Stimulated activated CD4-positive, alpha-beta T cell treated with anti-CD3 and anti-CD28 coated beads, Interleukin-1b, Interleukin-23, amount 100 ng/mL, for 1 hour (primary cell): ENCODE measurements around the gene CAMK2D.

Experiments
- DNase-seq, 2 donors: peaks; one replicate each; pipeline ENCODE4 v3.0.0-alpha.2; 2020; ENCODE audit warnings: low read depth in 2 of 2

The CAMK2D gene

DNA sequence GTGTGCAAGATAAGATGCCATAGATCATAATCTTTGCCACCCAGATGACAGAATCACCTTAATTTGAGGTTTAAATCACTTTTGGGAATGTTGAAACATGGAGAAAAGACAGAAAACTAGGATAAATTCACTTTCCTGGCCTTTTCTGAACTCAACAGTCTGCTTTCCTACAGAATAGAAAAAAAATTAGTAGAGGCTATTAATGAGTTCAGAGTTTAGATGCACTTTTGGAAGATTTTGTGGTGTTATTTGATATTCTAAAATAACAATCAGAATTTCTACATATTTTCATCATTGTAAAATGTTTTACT lies 195.9 kb downstream of the CAMK2D start:
- no peak for DNase-seq

DNA sequence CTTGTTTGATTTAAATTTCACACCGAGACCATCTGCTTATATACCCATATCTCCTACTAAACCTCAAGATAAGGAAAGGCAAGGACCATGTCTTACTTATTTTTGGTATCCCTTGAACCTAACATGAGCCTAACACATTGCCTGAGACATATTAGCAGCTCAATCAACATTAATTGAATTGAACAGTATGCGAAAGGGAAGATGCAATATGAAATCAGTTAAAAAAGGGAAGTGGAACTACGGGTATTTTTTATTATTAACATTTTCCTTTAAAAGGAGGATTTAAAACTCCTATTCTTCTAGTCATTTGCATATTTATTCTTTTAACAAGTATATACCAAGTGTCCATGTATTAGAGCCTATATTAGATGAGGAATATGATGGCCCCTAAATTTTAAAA lies 197.0 kb downstream of the CAMK2D start:
- no peak for DNase-seq

DNA sequence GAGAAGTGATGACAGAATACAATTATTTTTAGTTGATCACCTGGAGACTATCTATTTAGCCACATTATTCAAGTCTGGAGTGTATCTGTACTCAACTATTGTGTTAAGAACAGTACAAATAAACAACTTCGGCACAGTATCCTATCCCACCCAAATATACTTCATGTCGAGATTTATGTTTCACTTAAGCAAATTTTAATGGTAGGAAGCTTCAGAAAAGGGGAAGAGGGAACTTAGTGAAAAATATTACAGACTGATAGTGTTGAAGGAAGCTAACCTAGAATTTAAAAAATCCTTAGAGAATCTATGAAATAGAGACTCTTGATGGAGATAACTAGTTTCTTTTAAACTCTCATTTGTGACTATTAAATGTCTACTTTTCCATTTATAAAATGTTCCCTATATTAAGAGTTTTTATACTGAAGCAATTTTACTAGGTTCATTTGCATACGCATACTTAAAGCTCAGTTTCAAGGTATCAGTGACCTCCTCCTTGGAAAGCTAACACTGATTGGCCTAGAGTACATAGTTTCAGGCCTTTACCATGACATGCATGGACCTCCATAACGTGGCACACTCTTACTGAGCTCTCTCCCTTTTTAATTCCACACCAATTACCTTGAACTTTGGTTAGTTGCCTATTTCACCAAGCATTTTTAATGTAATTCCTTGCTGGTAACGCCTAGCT lies 197.7 kb downstream of the CAMK2D start:
- DNase-seq, result no peak

DNA sequence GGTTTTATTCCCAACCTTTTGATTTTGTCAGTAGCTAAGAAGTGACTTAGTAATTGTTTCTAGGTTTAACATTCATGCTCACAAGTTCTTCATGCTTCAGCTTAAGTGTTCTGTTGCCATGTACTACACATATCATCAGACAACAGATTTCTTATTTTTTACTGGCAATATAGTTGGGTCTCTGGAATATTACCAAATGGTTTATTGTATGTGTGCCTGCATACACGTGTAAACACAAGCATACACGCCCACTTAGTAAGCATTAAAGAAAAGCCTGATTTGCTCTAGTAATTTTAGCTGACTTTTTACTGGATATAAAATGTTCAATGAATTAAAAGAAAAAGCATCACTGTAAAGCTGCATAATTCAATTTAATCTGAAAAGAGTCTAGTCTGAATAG lies 199.8 kb downstream of the CAMK2D start:
- no peak for DNase-seq

DNA sequence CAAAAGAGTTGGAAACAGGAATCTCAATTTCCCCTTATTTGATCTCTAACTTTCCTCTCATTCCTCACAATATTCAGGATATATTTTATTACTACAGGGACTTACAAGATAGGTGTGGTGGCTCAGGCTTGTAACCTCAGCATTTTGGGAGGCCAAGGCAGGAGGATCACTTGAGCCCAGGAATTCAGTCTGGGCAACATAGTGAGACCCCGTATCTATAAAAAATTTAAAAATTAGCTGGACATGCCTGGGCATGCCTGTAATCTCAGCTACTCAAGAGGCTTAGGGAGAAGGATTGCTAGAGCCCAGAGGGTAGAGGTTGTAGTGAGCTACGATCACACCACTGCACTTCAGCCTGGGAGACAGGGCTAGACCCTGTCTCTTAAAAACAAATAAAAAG lies 200.4 kb downstream of the CAMK2D start:
- DNase-seq, result no peak

DNA sequence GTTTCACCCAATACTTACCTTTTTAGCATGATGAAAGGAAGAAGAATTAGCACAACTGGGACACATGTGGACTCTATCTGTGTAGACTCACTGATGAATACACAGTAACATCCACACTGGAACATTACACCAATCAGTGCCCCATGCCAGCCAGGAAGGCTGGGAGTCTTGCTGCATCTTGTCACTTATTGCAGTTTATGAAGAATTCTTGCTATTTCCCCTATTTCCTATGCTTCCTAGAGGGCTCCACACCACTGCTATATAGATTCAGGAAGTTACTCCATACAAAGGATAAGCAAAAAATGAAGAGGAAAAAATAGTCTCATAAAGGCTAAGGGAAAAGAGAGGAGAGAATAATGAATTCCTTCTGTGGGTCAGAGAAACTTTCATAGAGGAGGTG lies 201.0 kb downstream of the CAMK2D start:
- DNase-seq, result no peak

DNA sequence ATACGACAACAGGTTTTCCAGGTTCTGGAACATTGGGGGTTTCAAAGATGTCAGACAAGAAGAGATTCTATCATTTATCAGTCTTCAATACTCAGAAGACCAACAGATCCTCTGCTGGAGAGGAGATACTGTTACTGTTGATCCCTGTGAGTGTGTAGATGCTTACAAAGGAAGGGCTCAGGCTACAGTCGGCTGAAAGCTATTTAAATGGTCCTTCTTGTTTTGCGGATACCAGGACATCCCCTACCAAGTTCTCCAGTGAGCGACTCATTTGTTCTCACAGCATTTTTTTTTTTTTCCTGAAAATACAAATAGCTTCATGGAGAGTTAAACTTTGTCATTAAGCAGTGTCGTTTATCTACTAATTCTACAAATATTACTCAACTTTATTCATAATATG lies 201.6 kb downstream of the CAMK2D start:
- no peak for DNase-seq

DNA sequence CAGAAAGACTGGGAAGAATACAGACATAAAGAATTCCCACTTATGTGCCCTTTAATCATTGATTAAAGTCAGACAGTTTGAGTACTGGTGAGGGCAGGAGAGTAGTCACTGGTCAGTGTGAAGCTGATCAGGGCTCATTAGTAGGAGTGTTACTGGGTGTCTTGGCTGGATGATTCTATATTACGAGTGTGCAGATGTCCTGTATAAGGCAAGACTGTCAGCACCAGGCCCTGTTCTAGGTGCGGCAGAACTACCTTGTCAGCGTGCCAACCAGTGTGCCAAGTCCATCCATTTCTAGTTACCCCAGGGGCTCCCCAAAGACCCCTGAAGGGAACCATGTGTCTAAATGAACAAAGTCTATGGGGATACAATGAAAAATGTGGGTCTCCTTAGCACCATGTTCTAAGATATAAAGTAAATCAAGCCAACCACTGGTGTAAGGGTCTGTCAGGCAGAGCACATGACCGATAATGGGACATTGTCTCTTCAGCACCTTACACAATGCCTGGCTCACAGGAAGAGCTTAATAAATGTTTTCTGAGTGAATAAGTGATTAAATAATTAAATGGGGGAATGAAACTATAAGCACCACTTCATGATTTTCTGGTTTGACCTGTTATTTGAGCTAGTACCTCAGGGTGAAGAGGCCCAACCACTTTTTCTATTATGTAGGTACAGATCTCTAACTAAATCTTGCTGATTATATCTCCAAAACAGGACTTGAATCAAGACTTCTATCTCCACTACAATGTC lies 205.0 kb downstream of the CAMK2D start:
- DNase-seq, result no peak

DNA sequence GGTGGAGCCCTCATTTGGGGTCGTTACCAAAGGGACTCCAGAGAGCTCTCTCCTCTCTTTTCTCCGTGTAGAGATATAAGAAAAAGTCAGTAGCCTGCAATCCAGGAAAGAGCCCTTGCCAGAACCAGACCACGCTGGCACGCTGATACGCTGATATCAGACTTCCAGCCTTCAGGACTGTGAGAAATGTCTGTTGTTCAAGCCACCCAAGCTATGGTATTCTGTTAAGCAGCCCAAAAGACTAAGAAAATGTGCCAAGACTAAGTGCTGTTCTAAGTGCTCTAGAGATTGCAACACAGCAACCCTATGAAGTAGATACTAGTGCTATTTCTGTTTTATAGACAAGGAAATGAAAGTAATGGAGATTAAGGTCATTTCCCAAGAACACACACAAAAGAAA lies 205.7 kb downstream of the CAMK2D start:
- DNase-seq, result no peak

DNA sequence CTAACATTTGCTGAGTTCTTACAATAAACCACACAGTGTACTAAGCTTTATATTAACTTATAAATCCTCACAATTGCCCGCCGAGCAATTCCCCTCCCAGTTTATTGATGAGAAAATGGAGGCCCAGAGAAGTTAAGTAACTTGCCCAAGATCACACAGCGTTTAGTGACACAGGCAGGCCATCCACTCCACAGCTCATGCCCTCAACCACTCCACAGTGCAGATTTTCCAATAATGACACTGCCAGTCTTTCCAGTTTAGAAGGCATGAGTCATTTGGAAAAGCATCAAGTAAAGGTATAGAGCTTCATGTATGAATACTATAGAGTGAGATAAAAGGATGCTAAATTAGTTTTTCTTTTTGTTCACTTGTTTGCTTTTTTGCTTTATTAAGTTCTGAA lies 208.5 kb downstream of the CAMK2D start:
- no peak for DNase-seq

DNA sequence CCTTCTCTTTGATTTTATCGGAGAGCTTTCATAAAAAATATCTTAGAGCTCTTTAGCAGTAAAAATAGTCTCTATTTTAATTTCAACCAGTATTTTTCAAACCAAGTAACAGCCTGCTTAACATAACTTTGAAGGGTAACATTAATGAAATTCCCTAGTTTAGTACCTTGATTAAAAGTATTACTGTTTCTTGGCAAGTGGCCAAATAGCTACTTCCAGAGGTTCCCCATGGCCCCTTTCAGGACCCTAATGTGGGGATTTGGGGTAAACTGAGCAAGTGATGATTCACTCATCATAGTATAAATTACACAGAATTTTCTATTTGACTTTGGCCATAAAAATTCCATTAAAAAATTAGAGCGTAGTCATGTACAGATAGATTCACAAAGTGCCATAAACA lies 211.0 kb downstream of the CAMK2D start:
- DNase-seq, result no peak

DNA sequence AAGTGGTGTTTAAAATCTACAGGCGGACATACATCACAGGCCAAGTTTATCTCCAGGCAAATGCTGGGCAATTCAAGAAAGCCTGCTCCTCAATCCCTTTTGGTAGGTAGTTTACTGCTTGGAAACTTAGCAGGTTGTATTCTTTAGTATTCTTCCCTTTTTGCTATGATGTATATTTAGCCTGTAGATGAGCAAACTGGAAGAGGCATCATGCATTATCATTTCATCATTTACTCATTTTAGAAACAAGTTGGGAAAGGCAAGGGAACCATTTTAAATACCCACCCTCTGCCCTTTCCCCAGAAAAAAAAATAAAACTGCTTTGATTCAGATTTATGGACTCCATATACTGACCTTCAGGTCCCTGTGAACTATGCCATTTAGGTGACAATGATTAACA lies 213.2 kb downstream of the CAMK2D start:
- no peak for DNase-seq

DNA sequence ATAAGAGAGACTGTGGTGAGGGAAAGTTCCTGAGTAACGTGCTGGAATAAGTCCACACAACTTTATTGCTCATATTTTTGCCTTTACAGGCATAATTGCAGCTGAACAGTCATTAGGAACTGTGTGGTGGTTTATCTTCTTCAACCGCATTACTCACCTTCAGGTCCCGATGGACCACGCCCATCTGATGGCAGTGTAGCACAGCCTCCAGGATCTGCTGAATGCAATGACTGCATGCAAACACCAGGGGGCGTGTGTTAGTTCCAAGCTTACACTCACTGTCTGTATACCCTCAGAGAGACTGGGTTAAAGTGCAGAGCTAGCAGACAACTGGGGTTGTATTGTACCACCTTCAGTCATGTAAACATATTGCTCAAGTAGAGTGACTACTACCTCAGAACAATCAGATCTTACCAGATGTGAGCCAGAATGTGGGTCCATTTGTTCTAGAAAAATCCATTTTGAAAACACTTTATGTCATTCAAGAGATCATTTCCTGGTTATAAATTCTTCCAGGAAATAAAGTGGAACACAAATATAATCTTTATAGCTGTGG lies 214.0 kb downstream of the CAMK2D start:
- peak; percentile 67 to 81 for DNase-seq

DNA sequence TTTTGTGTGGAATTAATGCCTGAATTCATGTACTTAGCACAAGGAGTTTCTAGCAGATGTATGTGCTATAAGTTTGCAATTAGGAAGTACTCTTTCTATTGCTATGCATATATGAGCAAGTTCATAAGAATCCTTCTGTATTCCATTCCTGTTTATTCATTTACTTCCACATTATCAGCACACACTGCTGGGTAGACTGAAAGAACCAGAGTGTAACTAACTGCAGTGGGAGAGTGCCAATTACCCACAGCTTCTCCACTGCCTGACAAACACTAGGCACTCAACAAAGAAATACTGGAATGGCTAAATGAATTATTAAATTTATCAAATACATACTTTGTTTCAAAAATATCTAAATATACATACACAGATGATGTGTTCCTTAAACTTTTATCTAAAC lies 219.6 kb downstream of the CAMK2D start:
- no peak for DNase-seq

DNA sequence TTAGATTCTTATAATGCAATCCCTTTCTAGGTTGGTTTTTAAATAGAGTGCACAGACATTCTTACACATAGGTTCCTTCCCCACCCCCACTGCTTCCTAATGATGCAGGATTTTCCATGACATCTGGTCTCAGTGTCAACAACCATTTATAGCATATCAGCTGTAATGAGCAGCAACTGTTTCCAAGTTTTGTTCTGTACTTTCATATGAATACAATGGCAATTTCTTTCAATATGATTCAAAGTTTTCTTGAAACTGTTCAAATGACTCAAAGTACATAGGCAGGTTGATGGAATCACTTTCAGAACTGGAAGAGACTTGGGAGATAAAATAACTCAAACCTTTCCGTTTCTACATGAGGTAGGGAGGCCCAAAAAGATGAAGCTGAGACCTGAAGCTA lies 220.7 kb downstream of the CAMK2D start:
- DNase-seq, result peak in 1 of 2 donors; percentile 17

DNA sequence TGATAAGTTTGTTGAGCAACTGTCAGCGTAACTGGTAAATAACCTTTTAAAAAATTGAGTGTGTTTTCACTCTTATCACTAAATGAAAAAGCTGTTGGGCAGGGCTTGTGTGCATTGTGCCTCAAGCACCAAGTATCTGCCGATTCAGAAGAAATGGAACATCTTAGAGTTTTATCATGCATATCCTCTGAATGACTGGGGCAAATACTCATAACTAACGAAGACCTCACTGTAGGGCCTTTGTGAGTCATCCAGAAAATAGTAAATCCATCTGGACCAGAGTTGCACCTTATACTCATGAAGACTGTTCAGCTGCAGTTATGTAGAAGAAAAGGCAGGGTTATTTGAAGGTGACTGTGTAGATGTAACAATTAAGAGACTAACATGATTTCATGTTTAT lies 222.1 kb downstream of the CAMK2D start:
- no peak for DNase-seq

DNA sequence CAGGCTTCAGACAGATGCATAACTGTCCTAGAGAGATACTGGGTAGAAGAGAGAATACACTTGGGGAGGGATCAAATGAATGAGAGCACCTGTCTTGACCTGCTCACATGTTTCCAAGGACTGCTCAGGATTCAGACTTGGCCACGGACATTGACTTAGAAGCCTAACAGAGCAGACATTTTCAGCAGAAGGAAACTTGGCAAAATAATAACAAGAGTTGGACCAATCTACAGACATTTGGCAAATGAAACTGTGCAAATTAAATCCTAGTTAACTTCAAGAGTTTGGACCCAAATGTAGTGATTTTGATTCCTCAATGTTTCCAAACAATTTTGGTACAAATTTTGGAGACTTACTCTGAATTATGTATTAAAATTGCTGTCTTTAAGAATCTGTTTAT lies 223.9 kb downstream of the CAMK2D start:
- DNase-seq, result no peak

DNA sequence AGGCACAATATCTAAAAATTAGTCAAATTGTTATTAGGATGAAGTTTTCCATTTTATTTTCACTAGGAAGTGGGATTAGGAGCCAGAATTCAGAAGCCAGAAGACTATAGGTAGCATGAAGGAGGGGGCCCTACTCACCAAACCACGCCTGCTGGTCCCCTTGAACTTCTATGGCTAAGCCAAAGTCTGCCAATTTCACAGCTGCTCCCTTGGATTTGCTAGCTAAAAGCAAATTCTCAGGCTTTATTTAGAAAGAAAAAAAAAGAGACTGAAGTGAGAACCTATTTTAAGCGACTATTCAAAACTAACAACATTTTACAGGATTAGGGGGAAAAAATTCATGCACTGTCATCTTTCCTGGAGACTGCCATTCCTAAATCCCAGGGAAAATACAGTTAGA lies 224.3 kb downstream of the CAMK2D start:
- DNase-seq, result no peak

DNA sequence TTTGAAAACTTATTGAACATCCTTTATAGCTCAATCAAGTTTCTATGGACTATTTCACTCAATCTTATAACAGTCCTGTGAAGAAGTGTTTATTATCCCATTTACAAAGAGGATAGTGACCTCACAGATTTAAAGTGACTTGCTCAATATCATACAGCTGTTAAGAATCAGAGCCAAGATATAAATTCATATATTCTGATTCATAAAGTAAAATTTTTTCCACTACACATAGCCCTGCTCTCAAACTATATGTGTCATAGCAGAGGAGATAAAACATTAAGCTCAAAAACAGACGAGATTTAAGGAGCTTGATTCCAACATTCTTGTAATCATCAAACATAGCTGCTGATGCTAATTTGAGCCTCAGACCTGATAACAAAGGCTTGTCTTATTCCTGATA lies 226.8 kb downstream of the CAMK2D start:
- no peak for DNase-seq

DNA sequence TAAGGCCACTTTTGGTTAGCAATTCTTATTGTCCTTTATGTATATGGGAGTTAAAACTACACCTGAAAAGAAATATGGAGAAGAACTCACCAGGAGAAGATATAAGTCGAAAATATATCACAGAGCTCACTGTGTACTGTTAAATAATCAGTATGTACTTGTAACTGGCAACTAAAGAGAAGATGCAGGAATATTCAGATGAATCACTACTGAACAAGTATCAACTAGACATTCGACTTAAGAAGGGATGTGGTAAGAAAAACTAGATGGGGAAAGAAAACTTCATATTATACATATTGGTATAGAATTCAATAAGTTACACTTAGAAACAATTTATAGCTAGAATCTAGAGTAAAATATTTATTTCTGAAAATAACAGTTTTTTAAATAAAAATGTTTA lies 230.0 kb downstream of the CAMK2D start:
- DNase-seq, result no peak

DNA sequence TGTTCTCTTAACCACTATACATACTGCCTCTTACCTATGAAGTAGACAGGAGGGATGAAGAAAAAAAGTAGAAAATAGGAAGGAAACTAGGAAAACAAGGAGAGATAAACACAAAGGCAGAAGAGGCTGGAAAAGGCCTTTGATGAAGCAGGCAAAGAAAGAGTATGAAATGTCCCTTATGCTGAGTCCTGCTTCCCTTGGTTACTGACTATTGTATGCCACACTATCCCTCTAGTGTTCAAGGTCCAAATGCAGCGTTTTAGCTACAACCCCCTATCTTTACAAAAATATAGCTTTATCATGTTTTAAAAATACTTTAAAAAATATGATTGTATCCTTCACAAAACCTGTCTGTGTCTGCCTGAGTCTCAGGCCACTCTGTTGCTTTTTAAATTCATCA lies 233.1 kb downstream of the CAMK2D start:
- no peak for DNase-seq

DNA sequence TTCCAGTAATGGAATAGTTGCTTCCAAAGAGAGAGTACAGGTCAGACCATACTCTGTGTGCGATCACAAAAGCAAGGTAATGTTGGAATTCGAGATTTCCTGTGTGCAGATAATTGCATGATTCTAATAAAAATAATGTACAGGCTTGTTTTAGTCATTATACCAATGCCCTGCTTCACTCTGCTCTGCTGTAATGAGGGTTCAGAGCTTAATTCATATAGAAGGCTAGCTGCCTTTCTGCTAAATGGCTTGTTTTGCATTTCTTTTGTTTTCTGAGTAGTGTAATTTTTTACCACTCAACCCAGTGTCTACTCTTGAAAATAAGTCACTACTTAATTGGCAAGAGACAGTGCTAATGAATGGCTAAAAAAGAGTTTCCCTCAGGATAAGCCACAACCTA lies 236.0 kb downstream of the CAMK2D start:
- DNase-seq, result no peak

DNA sequence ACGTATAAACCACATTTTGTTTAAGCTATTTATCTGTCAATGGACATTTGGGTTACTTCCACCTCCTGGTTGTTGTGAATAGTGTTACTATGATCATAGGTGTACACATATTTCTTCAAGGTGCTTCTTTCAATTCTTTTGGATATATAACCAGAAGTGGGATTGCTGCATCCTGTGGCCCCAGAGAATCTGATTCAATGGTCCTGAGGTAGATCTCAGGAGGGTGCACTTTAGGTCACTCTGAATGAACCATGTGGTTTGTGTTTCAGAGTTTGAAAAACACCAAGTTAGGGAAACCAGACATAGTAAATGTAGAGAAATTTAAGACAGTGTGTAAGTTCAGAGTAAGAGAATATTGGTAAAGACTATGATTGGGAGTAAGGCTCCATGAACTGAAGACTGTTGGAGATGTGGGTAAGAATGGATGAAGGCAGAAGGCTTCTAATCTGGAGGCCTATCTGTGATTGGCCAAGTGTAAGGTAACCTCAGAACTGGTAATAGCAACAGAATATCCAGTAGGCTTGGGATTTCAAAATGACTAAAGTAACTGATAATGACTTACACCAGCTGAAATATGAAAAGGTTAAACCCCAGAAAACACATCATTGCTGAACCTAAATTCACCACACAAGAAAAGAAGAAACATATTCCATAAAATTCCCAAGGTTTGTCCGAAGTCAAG lies 236.9 kb downstream of the CAMK2D start:
- DNase-seq, result no peak
